Activated T-cell treated with anti-CD3 and anti-CD28 coated beads, Interleukin-2, amount 50 U/mL, for 48 hours (primary cell): ENCODE data around the gene MLX.

Source experiments
- DNase-seq, 2 experiments: peaks; one replicate each; pipeline ENCODE4 v3.0.0-alpha.2; 2020

The MLX gene, protein sequence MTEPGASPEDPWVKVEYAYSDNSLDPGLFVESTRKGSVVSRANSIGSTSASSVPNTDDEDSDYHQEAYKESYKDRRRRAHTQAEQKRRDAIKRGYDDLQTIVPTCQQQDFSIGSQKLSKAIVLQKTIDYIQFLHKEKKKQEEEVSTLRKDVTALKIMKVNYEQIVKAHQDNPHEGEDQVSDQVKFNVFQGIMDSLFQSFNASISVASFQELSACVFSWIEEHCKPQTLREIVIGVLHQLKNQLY

DNA sequence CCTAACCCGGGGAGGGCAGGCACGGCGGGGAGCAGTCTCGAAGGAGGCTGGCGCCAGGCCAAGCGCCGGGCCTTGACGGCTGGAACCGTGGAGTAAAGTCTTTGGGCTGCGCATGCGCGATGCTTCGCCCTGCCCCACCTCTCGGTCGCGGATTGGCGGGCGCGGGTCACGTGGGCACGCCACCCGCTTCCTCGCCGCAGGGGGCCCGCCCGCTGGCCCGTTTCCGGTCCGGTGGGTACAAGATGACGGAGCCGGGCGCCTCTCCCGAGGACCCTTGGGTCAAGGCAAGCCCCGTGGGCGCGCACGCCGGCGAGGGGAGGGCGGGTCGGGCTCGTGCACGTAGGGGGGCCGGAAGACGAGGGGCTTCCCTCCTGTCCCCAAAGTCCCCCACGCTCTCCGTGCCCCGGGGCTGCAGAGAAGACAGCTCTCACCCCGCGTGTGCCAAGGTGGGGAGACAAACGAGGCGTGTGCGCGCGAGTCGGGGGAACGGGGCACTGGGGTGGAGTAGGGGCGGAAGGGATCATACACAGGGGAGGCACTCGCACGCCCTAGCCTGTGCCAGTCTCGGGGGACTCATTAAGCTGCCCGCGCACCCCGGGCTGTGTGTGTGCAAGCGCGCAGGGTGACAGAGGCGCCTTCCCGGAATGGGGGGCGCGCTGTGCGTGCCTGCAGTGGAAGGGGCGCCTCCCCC lies at the start of gene MLX:
Gene MLX, plus strand, starts transcription at position 218 of the 691 bp plus-strand sequence. Its CDS starts 25 bp downstream, at position 243.
- DNase-seq, result peak; percentile 94 to 95

DNA sequence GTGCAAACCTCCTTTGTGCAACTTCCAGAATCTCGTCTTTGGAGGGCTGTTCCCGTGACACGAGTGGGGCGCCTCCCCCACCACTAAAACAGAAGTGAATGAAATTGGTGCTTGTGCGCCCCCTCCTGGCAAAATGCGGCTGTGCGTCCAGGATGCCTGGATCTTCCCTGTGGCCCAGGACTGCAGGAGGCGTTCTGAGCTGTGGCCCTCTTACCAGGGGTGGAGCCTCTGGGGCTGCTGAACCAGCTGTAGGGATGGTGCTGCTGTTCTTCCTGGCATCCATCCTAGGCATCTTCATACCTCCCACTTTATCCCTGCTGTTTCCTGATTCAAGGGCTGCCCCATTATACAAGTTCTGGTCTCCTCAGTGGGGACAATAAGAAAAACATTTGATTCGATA lies 49.4 kb upstream of the MLX start:
- peak; percentile 90 to 93 for DNase-seq

DNA sequence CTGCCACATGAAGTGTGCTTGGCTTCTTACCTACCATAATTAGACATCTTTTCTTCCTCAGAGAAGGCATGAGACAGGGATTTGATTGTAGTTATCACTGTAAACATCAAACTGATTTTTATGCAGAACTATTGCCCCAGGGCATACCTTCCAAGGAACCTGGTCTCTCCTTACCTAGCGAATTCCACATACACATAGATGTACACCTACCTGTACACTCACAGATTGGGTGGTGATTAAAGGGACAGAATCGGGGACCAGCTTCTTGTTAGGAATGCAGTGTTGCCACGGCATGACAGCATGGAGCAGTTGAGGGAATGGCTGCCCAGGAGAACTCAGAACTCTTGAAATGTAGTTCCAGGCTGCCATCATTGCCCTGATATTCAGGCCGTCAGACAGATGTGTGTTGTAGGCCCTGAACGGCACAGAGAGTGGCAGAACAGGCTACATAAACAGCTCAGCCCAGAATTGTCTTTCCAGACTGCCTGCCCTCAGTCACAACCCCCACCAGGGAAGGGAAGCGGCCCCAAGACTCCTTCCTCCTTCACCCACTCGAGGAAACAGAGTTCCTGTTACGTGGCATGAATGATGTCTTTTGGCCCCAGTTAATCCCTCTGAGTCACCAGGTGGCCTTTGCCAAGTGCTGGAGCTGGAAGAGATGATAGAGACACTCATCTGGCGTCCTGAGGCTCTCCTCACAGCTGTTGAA lies 48.7 kb upstream of the MLX start:
- no peak for DNase-seq

DNA sequence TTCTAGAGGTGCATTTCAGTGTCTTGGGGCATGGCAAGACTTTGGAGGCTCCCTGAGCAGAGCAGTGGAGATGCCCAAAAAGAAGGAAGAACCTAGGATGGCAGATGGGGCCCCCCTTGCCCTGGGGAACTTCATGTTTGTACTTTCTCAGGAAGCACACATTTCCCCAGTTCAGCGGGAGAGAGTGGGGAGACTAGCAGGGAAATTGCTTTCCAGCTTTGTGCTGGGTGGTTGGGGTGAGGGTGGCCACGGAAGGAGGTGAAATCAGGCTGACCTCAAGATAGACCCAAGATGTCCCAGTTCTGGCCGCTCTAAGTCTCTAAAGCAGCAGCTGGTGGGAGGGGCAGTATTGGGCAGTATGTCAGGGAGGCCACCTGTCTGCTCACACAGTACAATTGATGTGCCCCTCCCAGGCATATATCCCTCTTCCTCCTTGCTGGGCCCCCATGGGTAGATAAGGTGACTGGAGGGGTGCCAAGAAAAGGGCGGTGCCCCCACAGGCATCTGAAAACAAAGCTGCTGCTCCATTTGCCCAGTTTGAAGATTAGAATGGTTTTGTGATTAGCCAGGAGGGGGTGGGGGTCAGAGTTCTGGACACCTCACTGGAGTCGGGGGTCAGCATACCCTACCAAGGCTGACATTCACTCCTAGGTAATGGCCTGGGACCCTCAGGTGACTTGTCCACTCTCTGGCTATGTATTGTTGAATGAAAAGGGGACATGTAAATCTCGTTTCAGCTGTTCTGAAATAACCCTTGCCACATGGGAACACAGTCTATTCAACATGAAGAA lies 48.0 kb upstream of the MLX start:
- DNase-seq, result no peak

DNA sequence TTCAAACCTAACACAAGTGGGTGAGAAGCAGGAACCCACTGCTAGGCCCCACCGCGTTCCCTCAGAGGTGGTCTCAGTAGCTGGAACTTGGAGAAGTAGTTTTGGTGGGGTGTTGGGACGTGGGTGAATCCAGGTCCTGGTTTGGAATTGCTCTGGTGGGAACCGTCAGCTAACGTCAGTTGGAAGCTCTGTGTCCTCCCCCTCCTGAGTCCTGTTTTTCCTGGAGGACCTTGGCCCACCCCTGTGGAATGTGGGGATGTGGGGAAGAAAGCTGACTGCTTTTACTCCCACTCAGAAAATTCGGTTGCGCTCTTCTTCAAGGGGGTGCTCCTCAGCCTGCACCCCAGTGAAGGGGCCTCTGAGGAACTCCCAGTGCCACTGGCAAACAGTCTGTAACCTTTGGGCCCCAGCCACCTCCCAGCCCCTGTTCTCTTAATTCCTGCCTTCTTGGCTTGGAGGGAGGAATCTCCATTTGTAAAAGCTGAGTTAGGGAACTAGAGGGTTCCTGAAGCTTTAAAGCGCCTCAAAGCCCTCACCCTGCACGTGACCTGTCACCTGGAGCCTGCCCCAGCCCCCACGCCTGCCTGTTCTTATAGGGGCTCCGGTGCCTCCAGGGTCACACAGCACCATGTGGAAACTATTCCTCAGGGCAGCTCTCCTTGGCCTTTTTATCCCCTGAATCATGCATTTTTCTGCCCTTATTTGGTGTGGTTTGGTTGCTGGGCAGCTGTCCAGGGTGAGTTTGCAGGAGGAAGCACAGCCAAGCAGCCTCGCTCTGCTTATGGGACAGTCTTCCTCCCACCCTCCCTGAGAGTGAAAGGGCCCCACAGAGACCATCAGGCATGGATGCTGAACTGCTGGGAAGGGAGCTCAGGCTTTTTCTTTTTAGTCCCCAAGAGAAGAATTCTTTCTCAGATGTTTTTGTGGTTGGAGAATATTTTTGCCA lies 47.1 kb upstream of the MLX start:
- no peak for DNase-seq

DNA sequence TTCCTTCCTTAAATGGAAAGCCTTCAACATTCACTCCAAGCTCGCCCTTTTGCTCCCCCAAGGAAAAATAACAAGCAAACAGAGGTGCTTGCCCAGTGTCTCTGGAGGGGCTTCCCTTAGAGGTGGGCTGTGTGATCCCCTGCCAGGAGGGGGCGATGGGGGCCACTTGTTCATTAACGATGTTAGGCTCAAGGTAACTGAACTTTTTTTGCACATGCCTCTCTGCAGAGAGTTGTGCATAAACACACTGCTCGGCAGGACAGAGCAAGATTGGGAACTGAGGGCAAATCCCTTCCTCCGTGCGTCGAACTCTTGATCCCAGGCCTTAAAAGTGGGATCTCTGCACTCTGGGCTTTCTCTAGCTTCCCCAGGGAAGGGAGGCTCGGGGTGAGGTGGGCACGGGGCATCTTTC lies 46.4 kb upstream of the MLX start:
- DNase-seq, result peak; percentile 45 to 47

DNA sequence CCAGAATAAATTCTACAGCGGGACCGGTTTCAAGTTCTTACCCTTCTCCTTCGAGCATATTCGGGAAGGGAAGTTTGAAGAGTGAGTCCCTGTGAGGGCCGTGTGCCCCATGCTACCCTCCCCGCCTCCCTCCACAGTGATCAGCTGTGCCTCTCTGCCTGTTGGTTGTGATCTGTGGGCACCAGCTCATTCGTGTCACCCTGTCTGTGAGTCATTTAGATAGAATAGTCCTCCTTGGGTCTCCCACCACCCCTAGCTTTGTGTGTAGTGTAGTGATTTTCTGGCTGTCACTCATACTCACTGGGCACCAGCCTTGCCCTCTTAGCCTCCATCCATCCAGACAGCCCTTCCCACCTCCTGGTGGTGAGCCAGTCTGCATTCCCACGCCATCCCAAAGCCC lies 45.9 kb upstream of the MLX start:
- DNase-seq, result peak in 1 of 2 experiments; percentile 38

DNA sequence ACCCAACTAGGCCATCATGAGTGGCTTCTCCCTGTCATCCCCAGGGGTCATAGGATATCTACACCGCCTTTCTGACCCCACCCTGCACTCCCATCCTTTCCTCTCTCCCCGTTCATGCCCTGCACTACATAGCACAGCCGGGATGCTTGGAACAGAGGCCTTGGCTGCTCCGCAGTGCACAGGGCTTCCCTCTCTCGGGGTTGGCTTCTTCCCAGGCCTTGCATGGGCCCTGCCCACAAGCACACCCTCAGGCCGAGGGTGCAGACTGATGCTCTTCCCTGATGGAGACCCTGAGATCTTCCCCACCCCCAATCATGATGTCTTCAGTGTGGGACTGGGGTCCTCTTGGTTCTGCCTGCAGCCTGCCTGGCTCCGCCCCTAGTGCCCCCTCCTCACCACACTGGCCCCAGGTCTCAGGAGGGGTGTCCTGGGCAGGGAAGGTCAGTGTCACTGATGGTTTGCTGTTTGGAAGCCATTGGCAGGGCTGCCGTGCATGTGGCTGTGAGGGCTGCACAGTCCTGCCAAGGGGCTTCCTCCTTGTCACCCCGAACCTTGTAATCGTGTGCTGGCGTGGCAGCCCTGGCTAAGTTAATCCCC lies 45.1 kb upstream of the MLX start:
- no peak for DNase-seq

DNA sequence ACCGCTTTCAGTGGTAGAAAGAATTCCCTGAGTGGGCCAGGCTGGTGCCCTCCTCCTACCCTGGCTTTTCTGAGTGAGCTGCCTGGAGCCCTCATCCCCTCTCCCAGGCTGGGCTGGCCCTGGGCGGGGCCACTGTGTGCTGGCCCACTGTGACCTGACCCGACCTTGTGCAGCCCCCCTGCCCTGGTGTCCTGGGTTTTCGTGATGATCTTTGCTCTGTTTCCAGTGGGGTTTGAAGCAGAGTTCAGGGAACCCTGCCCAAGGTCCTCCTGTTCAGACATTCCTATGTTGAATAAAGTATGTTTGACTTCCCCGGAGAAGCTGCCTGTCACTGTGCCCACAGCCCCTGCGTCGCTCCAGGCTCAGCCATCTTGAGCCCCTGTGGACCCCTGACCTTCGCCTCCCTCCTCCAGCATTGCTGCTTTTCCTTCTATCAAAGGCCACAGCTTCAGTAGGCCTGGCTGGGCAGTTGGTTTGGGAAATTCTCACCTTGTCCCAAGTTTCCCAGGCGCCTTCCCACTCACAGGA lies 44.6 kb upstream of the MLX start:
- DNase-seq, result no peak

DNA sequence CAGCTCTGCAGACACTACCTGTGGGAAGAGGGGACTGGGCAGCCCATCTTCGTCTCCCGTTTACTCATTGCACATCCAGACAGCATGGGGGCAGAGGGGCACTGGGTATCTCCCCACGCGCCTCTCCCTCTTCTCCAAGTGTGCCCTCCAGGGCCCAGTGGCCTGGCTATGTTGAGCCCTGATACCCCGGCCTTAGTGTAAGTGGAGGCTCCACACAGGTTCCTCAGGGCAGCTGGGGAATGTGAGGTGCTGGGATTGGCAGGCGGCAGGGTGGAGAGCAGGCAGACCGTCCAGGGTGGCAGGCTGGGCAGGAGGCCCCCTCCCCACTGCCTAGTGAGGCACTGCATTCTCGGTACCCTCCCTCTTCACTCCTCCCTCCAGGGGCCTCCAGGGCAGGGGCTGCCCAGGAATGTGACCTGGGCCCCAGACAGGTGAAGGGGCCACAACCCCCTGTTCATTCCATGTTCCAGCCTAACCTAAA lies 44.1 kb upstream of the MLX start:
- DNase-seq, result no peak

DNA sequence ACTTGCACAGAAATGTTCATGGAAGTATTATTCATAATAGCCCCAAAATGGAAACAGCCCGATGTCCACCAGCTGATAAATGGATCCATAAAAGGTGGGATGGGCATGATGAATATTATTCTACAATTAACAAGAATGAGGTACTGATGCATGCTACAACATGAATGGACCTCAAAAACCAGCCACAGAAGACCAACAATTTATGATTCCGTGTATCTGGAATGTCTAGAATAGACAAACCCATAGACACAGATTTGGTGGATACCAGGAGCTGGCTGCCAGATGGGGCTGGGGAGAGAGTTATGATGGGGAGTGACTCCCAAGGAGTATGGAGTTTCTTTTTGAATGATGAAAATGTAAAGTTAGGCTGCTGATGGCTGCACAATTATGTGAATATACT lies 41.7 kb upstream of the MLX start:
- no peak for DNase-seq

DNA sequence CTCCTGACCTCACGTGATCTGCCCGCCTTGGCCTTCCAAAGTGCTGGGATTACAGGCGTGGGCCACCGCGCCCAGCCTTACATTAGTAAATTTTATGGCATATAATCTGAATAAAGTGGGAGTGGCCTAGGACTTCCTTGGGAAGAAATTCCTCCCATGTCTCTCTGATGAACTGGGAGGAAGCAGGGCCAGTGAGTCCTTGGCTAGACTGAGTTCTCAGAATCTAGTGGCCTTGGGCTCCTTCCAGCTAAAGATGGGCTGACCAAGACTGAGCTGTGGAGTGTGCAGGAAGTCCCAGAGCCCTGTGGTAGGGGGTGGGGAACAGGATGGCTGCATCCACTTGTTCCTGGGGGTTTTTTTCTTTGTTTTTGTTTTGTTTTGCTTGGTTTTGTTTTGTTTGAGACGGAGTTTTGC lies 40.9 kb upstream of the MLX start:
- no peak for DNase-seq

DNA sequence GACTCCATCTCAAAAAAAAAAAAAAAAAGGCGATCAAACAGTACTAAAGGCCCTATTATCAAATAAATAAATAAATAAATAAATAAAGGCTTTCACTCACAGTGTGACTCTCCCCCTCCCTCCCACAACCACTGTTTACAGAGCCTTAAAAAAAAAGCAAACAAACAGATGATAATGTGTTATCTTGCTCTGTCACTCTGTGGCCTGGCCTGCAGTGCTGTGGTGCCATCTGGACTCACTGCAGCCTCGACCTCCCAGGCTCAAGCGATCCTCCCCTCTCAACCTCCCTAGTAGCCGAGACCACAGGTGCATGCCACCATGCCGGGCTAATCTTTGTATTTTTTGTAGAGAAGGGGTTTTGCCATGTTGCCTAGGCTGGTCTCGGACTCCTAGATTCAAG lies 39.0 kb upstream of the MLX start:
- no peak for DNase-seq

DNA sequence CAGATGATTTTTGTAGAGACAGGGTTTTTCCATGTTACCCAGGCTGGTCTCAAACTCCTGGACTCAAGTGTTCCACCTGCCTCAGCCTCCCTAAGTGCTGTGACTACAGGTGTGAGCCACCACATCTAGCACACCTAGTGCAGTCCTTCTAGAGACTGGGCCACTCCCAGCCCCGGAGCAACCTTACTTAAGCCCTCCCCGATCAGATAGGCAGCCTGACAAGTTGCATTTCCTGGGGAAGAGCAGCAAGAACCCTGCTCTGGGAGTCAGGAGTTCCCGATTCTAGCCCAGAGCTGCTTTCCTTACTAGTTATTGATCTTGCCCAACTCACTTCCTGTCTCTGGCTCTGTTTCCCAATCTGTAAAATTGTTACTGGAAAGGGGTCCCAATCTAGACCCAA lies 37.8 kb upstream of the MLX start:
- no peak for DNase-seq

DNA sequence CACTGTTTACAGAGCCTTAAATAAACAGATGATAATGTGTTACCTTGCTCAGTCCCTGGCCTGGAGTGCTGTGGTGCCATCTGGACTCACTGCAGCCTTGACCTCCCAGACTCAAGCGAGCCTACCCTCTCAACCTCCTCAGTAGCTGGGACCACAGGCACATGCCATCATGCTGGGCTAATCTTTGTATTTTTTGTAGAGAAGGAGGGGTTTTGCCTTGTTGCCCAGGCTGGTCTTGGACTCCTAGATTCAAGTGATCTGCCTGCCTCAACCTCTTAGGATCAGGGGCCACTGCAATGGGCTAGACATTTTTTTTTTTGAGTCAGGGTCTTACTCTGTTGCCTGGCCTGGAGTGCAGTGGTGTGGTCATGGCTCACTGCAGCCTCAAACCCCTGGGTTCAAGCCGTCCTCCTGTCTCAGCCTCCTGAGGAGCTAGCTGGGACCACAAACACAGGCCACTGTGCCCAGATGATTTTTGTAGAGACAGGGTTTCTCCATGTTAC lies 35.9 kb upstream of the MLX start:
- DNase-seq, result no peak

DNA sequence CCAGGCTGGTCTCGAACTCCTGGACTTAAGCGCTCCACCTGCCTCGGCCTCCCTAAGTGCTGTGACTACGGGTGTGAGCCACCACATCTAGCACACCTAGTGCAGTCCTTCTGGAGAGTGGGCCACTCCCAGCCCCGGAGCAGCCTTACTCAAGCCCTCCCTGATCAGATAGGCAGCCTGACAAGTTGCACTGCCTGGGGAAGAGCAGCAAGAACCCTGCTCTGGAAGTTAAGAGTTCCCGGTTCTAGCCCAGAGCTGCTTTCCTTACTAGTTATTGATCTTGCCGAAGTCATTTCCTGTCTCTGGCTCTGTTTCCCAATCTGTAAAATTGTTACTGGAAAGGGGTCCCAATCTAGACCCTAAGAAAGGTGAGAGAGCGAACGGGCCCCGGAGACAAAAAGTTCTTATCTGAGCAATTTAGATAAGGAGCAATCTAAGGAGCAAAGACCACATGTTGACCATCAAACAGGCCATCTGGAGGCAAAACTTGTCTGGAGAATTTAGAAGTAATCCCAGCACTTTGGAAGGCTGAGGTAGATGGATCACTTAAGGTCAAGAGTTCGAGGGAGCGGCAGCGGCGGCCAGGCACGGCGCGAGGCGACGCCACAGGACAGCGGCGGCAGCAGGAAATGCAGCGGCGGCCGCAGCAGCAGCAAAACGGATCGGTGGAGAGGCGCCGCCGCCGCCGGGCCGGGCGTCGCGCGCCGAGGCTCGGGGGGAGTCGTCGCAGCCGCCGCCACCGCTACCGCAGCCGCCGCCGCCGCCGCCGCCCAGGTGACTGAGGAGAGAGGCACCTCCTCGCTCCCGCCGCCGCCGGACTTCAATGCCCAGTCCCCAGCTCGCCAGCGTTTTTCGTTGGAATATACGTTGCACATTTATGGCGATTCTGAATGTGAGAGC lies 35.2 kb upstream of the MLX start:
- DNase-seq, result peak; percentile 65 to 71

DNA sequence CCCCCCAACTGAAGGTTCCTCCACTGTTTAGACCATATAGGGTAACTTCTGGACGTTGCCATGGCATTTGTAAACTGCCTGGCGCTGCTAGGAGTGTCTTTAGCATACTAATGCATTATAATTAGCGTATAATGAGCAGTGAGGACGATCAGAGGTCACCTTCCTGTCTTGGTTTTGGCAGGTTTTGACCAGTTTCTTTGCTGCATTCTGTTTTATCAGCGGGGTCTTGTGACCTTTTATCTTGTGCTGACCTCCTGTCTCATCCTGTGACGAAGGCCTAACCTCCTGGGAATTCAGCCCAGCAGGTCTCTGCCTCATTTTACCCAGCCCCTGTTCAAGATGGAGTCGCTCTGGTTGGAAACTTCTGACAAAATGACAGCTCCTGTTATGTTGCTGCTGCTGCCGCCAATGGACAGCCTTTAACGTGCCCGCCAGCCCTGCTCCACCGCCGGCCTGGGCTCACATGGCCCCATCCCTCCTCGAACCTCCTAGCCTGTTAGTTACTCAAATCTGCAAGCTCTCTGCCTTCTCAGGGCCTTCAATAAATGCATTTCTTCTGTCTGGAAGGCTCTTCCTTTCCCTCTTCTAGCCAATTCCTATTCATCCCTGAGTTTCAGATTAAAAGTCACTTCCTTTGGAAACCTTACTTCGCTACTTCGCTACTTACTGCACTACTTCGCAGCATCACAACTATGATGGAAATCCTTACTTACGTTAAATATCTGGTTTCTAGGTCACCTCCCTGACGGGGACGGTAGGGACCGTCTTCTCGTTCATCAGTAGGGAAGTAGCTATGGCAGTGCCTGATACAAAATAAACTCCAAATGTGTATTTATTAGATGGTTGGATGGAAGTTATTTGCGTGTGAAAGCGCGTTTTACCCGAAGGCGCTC lies 31.5 kb upstream of the MLX start:
- no peak for DNase-seq

DNA sequence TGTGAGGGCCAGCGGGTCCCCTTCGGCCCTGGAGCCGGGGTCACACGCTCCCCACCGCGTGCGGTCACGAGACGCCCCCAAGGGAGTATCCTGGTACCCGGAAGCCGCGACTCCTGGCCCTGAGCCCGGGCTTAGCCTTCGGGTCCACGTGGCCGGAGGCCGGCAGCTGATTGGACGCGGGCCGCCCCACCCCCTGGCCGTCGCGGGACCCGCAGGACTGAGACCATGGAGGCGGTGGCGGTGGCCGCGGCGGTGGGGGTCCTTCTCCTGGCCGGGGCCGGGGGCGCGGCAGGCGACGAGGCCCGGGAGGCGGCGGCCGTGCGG lies 30.9 kb upstream of the MLX start, which contains the start of gene NAGLU:
Gene NAGLU, plus strand, starts transcription at position 194 of the 324 bp plus-strand sequence. Its CDS starts 32 bp downstream, at position 226.
- peak; percentile 89 to 93 for DNase-seq
